ENCODE measurements around the gene ARHGEF39.

ARHGEF39 gene

GRCh38 chr9:35649431-35650340 is 15.3 kb downstream of the ARHGEF39 start:
- ATAC-seq, result no peak

GRCh38 chr9:35646533-35647265 is 18.3 kb downstream of the ARHGEF39 start:
- ATAC-seq, result peak; percentile 98
- TF ChIP-seq PATZ1 (CRISPR knock-in tag; IDR thresholded peaks at IDR 0.05; ENCODE audit: borderline replicate concordance), result no peak
- TF ChIP-seq TCF4 (CRISPR knock-in tag; IDR thresholded peaks at IDR 0.05; ENCODE audit: borderline replicate concordance), result no peak
- TF ChIP-seq ARNTL (CRISPR knock-in tag; IDR thresholded peaks at IDR 0.05; ENCODE audit: borderline replicate concordance, low read depth), result no peak
- TF ChIP-seq BACH2 (CRISPR knock-in tag; IDR thresholded peaks at IDR 0.05; ENCODE audit: borderline replicate concordance), result no peak
- TF ChIP-seq ISL1 (CRISPR knock-in tag; IDR thresholded peaks at IDR 0.05), result no peak
- TF ChIP-seq CREB5 (CRISPR knock-in tag; IDR thresholded peaks at IDR 0.05; ENCODE audit: low read depth), result no peak
- TF ChIP-seq PPARA (CRISPR knock-in tag; IDR thresholded peaks at IDR 0.05; ENCODE audit: borderline replicate concordance), result no peak
- no peak for TF ChIP-seq OSR1 (CRISPR knock-in tag; IDR thresholded peaks at IDR 0.05)
- no peak for TF ChIP-seq RARB (CRISPR knock-in tag; IDR thresholded peaks at IDR 0.05)
- no peak for TF ChIP-seq SNAI2 (CRISPR knock-in tag; IDR thresholded peaks at IDR 0.05)
- TF ChIP-seq ZFP30 (CRISPR knock-in tag; IDR thresholded peaks at IDR 0.05), result no peak
- TF ChIP-seq ZC3H10 (CRISPR knock-in tag; IDR thresholded peaks at IDR 0.05), result no peak
- TF ChIP-seq ESRRG (CRISPR knock-in tag; IDR thresholded peaks at IDR 0.05), result no peak
- no peak for TF ChIP-seq ZNF70 (CRISPR knock-in tag; IDR thresholded peaks at IDR 0.05)
- TF ChIP-seq GLIS3 (CRISPR knock-in tag; IDR thresholded peaks at IDR 0.05), result no peak

More at GRCh38 chr9:35649431-35650340, 15.3 kb downstream of the ARHGEF39 start:
- TF ChIP-seq TSHZ2 (CRISPR knock-in tag; IDR thresholded peaks at IDR 0.05), result no peak
- no peak for TF ChIP-seq TOX (CRISPR knock-in tag; IDR thresholded peaks at IDR 0.05; ENCODE audit: borderline replicate concordance)
- no peak for TF ChIP-seq ZNF565 (CRISPR knock-in tag; conservative IDR thresholded peaks at IDR 0.05; ENCODE audit: low read depth)
- TF ChIP-seq ZFP30 (CRISPR knock-in tag; IDR thresholded peaks at IDR 0.05), result no peak
- TF ChIP-seq ZNF8 (CRISPR knock-in tag; IDR thresholded peaks at IDR 0.05), result no peak
- no peak for TF ChIP-seq OSR1 (CRISPR knock-in tag; IDR thresholded peaks at IDR 0.05)
- no peak for TF ChIP-seq ISL1 (CRISPR knock-in tag; IDR thresholded peaks at IDR 0.05)
- TF ChIP-seq ARNTL (CRISPR knock-in tag; IDR thresholded peaks at IDR 0.05; ENCODE audit: borderline replicate concordance, low read depth), result no peak
- TF ChIP-seq ESRRG (CRISPR knock-in tag; IDR thresholded peaks at IDR 0.05), result no peak
- no peak for TF ChIP-seq PPARA (CRISPR knock-in tag; IDR thresholded peaks at IDR 0.05; ENCODE audit: borderline replicate concordance)
- TF ChIP-seq BACH2 (CRISPR knock-in tag; IDR thresholded peaks at IDR 0.05; ENCODE audit: borderline replicate concordance), result no peak
- no peak for TF ChIP-seq TCF4 (CRISPR knock-in tag; IDR thresholded peaks at IDR 0.05; ENCODE audit: borderline replicate concordance)
- no peak for TF ChIP-seq RARB (CRISPR knock-in tag; IDR thresholded peaks at IDR 0.05)
- TF ChIP-seq ZC3H10 (CRISPR knock-in tag; IDR thresholded peaks at IDR 0.05), result no peak
- TF ChIP-seq GLIS3 (CRISPR knock-in tag; IDR thresholded peaks at IDR 0.05), result no peak
- no peak for TF ChIP-seq ZNF70 (CRISPR knock-in tag; IDR thresholded peaks at IDR 0.05)
- TF ChIP-seq POU6F1 (CRISPR knock-in tag; IDR thresholded peaks at IDR 0.05; ENCODE audit: borderline replicate concordance, low read depth), result no peak
- no peak for TF ChIP-seq SNAI2 (CRISPR knock-in tag; IDR thresholded peaks at IDR 0.05)
- no peak for TF ChIP-seq CSDC2 (CRISPR knock-in tag; IDR thresholded peaks at IDR 0.05)
- no peak for TF ChIP-seq PATZ1 (CRISPR knock-in tag; IDR thresholded peaks at IDR 0.05; ENCODE audit: borderline replicate concordance)
